B cell (primary cell): ENCODE measurements around the gene PDE3B. TPM values are rescaled to one million over a fixed set of nuclear protein-coding genes. Genes with fewer than 3 reads are reported as not detected.

Experiments used
- ATAC-seq: fragments of 200-7000 bp; cut with Tn5 transposase; one replicate; pipeline ENCODE4 v1.10.0; 2021; ENCODE audit warnings: low read depth, mild to moderate bottlenecking, moderate number of reproducible peaks, moderate library complexity
- CTCF ChIA-PET: fragments of 350-600 bp; sonication (Branson Sonifier 250); formaldehyde crosslinking; loops from one replicate; lab custom pipeline; 2021; ENCODE audit warnings: antibody characterized with exemption, inconsistent platforms; lab: Charles Lee
- POLR2A ChIA-PET: fragments of 350-600 bp; sonication (Branson Sonifier 250); formaldehyde crosslinking; loops from one replicate; lab custom pipeline; 2021; ENCODE audit warnings: antibody characterized with exemption; lab: Charles Lee
- DNase-seq: peaks from one replicate; pipeline ENCODE4 v3.0.0; 2013
- H2AFZ ChIP-seq: 2 replicates; pipeline ENCODE4 v1.6.1; 2012; ENCODE audit warnings: mild to moderate bottlenecking, low read depth, low read length; ENCODE audit not compliant: insufficient read depth, poor library complexity, severe bottlenecking
- H3K27ac ChIP-seq, 2 donors: 1 replicate in 1 of 2; 2 replicates in 1 of 2; pipeline ENCODE4 v1.5.1; 2012 to 2013; ENCODE audit warnings: low read length in 2 of 2, mild to moderate bottlenecking in 2 of 2, moderate library complexity in 1 of 2
- H3K27me3 ChIP-seq, 4 experiments: fragments of 200-600 bp in 1 of 4; sonication (generic) in 1 of 4; replicated peaks in 1 of 4; 1 replicate in 2 of 4; 2 replicates in 2 of 4; pipeline versions ENCODE4 v1.6.1 to v1.7.0; 2013 to 2016; ENCODE audit warnings: low read length in 3 of 4, mild to moderate bottlenecking in 2 of 4, mixed read lengths in 1 of 4, moderate library complexity in 1 of 4; ENCODE audit not compliant: insufficient read depth in 4 of 4, control insufficient read depth in 3 of 4; ENCODE audit errors: control extremely low read depth in 1 of 4
- H3K36me3 ChIP-seq, 2 experiments: replicated peaks in 1 of 2; 1 replicate in 1 of 2; 2 replicates in 1 of 2; pipeline versions ENCODE4 v1.6.1 to v1.7.1; 2013; ENCODE audit warnings: low read length in 1 of 2; ENCODE audit not compliant: insufficient read depth in 2 of 2, control insufficient read depth in 1 of 2; ENCODE audit errors: control extremely low read depth in 1 of 2, extremely low read depth in 1 of 2
- H3K4me1 ChIP-seq, 2 donors: fragments of 200-600 bp in 1 of 2; sonication (generic) in 1 of 2; 1 replicate in 1 of 2; 2 replicates in 1 of 2; pipeline versions ENCODE4 v1.5.1 to v1.6.1; 2013 to 2017; ENCODE audit warnings: low read length in 2 of 2; ENCODE audit not compliant: control insufficient read depth in 2 of 2, insufficient read depth in 2 of 2
- H3K4me2 ChIP-seq: replicated peaks from 2 replicates; pipeline ENCODE3; 2012; ENCODE audit warnings: mild to moderate bottlenecking, low read depth, low read length; ENCODE audit not compliant: poor library complexity, severe bottlenecking
- H3K4me3 ChIP-seq, 5 experiments: fragments of 200-600 bp in 1 of 5; sonication (generic) in 1 of 5; 1 replicate in 3 of 5; 2 replicates in 2 of 5; pipeline versions ENCODE4 v1.5.1 to v1.7.0; 2011 to 2016; ENCODE audit warnings: low read length in 4 of 5, mild to moderate bottlenecking in 4 of 5, low read depth in 2 of 5, control low read depth in 1 of 5, moderate library complexity in 1 of 5; ENCODE audit not compliant: insufficient read depth in 1 of 5; ENCODE audit errors: control extremely low read depth in 1 of 5, extremely low read depth in 1 of 5
- H3K79me2 ChIP-seq: fragments of 200-600 bp; sonication (generic); one replicate; pipeline ENCODE4 v1.6.0; 2016; ENCODE audit warnings: low read length; ENCODE audit not compliant: control insufficient read depth, insufficient read depth
- H3K9ac ChIP-seq: fragments of 200-600 bp; sonication (generic); 2 replicates; pipeline ENCODE4 v1.6.1; 2017; ENCODE audit warnings: mild to moderate bottlenecking, low read length, moderate library complexity
- H3K9me3 ChIP-seq, 3 donors: one replicate each; pipeline versions ENCODE4 v1.6.1 to v1.7.1; 2013; ENCODE audit warnings: low read length in 2 of 3; ENCODE audit not compliant: control insufficient read depth in 2 of 3, insufficient read depth in 1 of 3; ENCODE audit errors: control extremely low read depth in 1 of 3
- H4K20me1 ChIP-seq: 2 replicates; pipeline ENCODE4 v1.6.0; 2012; ENCODE audit warnings: mild to moderate bottlenecking, low read length; ENCODE audit not compliant: insufficient read depth, control insufficient read depth, poor library complexity, severe bottlenecking
- H3K27ac Mint-ChIP-seq: one replicate; pipeline ENCODE4 v1.8.0; 2021; ENCODE audit warnings: mixed read lengths
- H3K27me3 Mint-ChIP-seq: one replicate; pipeline ENCODE4 v1.8.0; 2021; ENCODE audit warnings: mixed read lengths
- H3K4me1 Mint-ChIP-seq: one replicate; pipeline ENCODE4 v1.8.0; 2021; ENCODE audit warnings: mixed read lengths
- H3K4me3 Mint-ChIP-seq: one replicate; pipeline ENCODE4 v1.8.0; 2021; ENCODE audit warnings: mixed read lengths
- H3K9me3 Mint-ChIP-seq: one replicate; pipeline ENCODE4 v1.8.0; 2022; ENCODE audit warnings: mixed read lengths; ENCODE audit not compliant: insufficient read depth
- CTCF ChIP-seq: fragments of 200-600 bp; IDR thresholded peaks from one replicate; pipeline ENCODE4 v1.8.0; 2022; ENCODE audit warnings: antibody characterized with exemption, mild to moderate bottlenecking
- EZH2 ChIP-seq: IDR thresholded peaks from 2 replicates; pipeline ENCODE4 v1.6.1; 2012; ENCODE audit warnings: borderline replicate concordance, low read depth, mild to moderate bottlenecking, moderate library complexity, low read length; ENCODE audit not compliant: insufficient read depth, poor library complexity, severe bottlenecking
- WGBS: methylation state at CpG from one replicate; pipeline ENCODE4 v1.1.5; 2013; ENCODE audit warnings: missing lambda C conversion rate; ENCODE audit not compliant: insufficient coverage; 5-methylcytosine and 5-hydroxymethylcytosine counted together
- intact Hi-C: fragments of 100-400 bp; cut with micrococcal nuclease; formaldehyde crosslinking; loops from one replicate; pipeline ENCODE4 v1.10.0; 2022
- polyA plus RNA-seq: library from polyadenylated mRNA; depleted of rRNA; stranded (reverse); fragments of >200 nt; gene quantifications from 2 replicates; pipeline ENCODE4 v1.2.3, GENCODE V29; 2012
- total RNA-seq, 2 donors: library from RNA; stranded (reverse); fragments of 120-200 nt in 1 of 2; gene quantifications; 1 replicate in 1 of 2; 2 replicates in 1 of 2; pipeline versions ENCODE4 v1.2.3 to v1.2.4, GENCODE V29; 2013 to 2022

Gene PDE3B
- total and polyA plus RNA-seq, 2 donors (not counting 1 experiment from before 2014, with no cell fraction given) = 1.0 to 60.7 TPM

- H3K27me3 ChIP-seq = peaks cover 0 to 7% (median 2%) of the 10 kb centered on the region in 4 experiments
- H3K9me3 ChIP-seq = no peaks in the 10 kb centered on the region
- no peaks in the 10 kb centered on the region for H3K79me2 ChIP-seq
- POLR2A ChIA-PET = no interaction called here
- no peak overlapping the region for H3K9ac ChIP-seq
- Mint-ChIP-seq H3K4me3 (no peak overlapping the region), H3K4me1 (no peaks in the 10 kb centered on the region), H3K9me3 (no peaks in the 10 kb centered on the region), H3K27ac (no peak overlapping the region), H3K27me3 (peaks cover 13% of the 10 kb centered on the region)
- no peaks in the 10 kb centered on the region for H4K20me1 ChIP-seq
- no peaks in the 10 kb centered on the region for H3K4me1 ChIP-seq
- no peak overlapping the region for H3K27ac ChIP-seq
- H3K4me3 ChIP-seq = no peak overlapping the region
- WGBS = no CpG with 5 or more reads among the region's 2 CpGs
- H2AFZ ChIP-seq = no peak overlapping the region
- H3K4me2 ChIP-seq = no peak overlapping the region
- peaks cover 0 to 3% of the 10 kb centered on the region in 2 experiments for H3K36me3 ChIP-seq
- CTCF ChIA-PET = no interaction called here
- ATAC-seq (no peak), DNase-seq (no peak)
- no peak for TF ChIP-seq EZH2
- TF ChIP-seq CTCF = no peak
- intact Hi-C loops = no loop called here
Observed at GRCh38 chr11:14818779-14819178, 175.2 kb downstream of the PDE3B start.

- Histone ChIP-seq H4K20me1 (no peaks in the 10 kb centered on the region), H3K4me1 (no peaks in the 10 kb centered on the region), H3K9ac (no peak overlapping the region), H3K4me2 (no peak overlapping the region), H3K36me3 (peaks cover 0 to 3% of the 10 kb centered on the region in 2 experiments), H3K27me3 (peaks cover 0 to 7% (median 2%) of the 10 kb centered on the region in 4 experiments), H3K4me3 (no peak overlapping the region), H3K79me2 (no peaks in the 10 kb centered on the region), H3K27ac (no peak overlapping the region), H2AFZ (no peak overlapping the region), H3K9me3 (peaks cover 0 to 1% (median 0%) of the 10 kb centered on the region in 3 donors)
- intact Hi-C loops = no loop called here
- H3K9me3 Mint-ChIP-seq = no peaks in the 10 kb centered on the region
- ATAC-seq (no peak), DNase-seq (no peak)
- H3K27ac Mint-ChIP-seq = no peak overlapping the region
- ChIA-PET POLR2A (no interaction called here), CTCF (no interaction called here)
- no peaks in the 10 kb centered on the region for H3K4me1 Mint-ChIP-seq
- no peak for TF ChIP-seq CTCF
- no peak for TF ChIP-seq EZH2
- H3K27me3 Mint-ChIP-seq = peaks cover 19% of the 10 kb centered on the region
- H3K4me3 Mint-ChIP-seq = no peak overlapping the region
Observed at GRCh38 chr11:14819596-14819995, 176.0 kb downstream of the PDE3B start.
